T47D (cell line): ENCODE measurements around the gene STIM2.

Experiments
- DNase-seq, 2 experiments: peaks; one replicate each; pipeline versions ENCODE4 v3.0.0 to v3.0.0-alpha.2; 2011 to 2012; ENCODE audit warnings: low read depth in 1 of 2, low spot score in 1 of 2
- JUND ChIP-seq: IDR thresholded peaks from 2 replicates; pipeline ENCODE4 v1.6.1; 2012; ENCODE audit warnings: low read depth
- in situ Hi-C: cut with HindIII; loops from 2 replicates; pipeline ENCODE4 v1.10.0; 2016; ENCODE audit warnings: low sequenced_read_pairs, low pct_unique_long_range_greater_than_20kb

Gene STIM2

GRCh38 chr4:27000122-27000521 is 139.5 kb downstream of the STIM2 start:
- DNase-seq, result no peak
- TF ChIP-seq JUND, result no peak
- in situ Hi-C loops, result no loop called here

GRCh38 chr4:27000820-27001219 is 140.2 kb downstream of the STIM2 start:
- in situ Hi-C loops, result no loop called here

GRCh38 chr4:27001398-27002164 is 140.9 kb downstream of the STIM2 start:
- in situ Hi-C loops, result no loop called here
- no peak for DNase-seq
- no peak for TF ChIP-seq JUND

More at GRCh38 chr4:27000820-27001219, 140.2 kb downstream of the STIM2 start:
- TF ChIP-seq JUND, result no peak
- DNase-seq, result peak; percentile 13 to 37

GRCh38 chr4:27003642-27004113 is 143.0 kb downstream of the STIM2 start:
- TF ChIP-seq JUND, result no peak
- DNase-seq, result no peak
- in situ Hi-C loops, result no loop called here

GRCh38 chr4:27005501-27005900 is 144.9 kb downstream of the STIM2 start:
- in situ Hi-C loops, result no loop called here
- TF ChIP-seq JUND, result no peak
- no peak for DNase-seq

- DNase-seq, result no peak
- in situ Hi-C loops, result no loop called here
- TF ChIP-seq JUND, result no peak
Observed at GRCh38 chr4:27005905-27006590, 145.4 kb downstream of the STIM2 start.

GRCh38 chr4:27006646-27007045 is 146.0 kb downstream of the STIM2 start:
- TF ChIP-seq JUND, result no peak
- in situ Hi-C loops, result no loop called here
- DNase-seq, result no peak

GRCh38 chr4:27007507-27007906 is 146.9 kb downstream of the STIM2 start:
- no peak for TF ChIP-seq JUND
- in situ Hi-C loops, result no loop called here
- DNase-seq, result no peak

GRCh38 chr4:27008679-27009078 is 148.0 kb downstream of the STIM2 start:
- no peak for DNase-seq
- TF ChIP-seq JUND, result no peak
- in situ Hi-C loops, result no loop called here

GRCh38 chr4:27009539-27009938 is 148.9 kb downstream of the STIM2 start:
- DNase-seq, result no peak
- no peak for TF ChIP-seq JUND
- in situ Hi-C loops, result no loop called here

GRCh38 chr4:27010334-27010940 is 149.8 kb downstream of the STIM2 start:
- in situ Hi-C loops, result no loop called here
- TF ChIP-seq JUND, result no peak
- peak; percentile 13 to 47 for DNase-seq

- DNase-seq, result peak in 1 of 2 experiments; percentile 22
- in situ Hi-C loops, result no loop called here
- TF ChIP-seq JUND, result no peak
Observed at GRCh38 chr4:27011401-27011800, 150.8 kb downstream of the STIM2 start.

- no peak for TF ChIP-seq JUND
- in situ Hi-C loops, result no loop called here
- DNase-seq, result no peak
Observed at GRCh38 chr4:27013012-27013411, 152.4 kb downstream of the STIM2 start.
